Left ventricle myocardium inferior (tissue), 1 donor: ENCODE data around the gene FAM163B. TPM values are rescaled to one million over a fixed set of nuclear protein-coding genes. Genes with fewer than 3 reads are reported as not detected.
A peak's percentile ranks its signal among the peaks of the same experiment; 100 is the strongest.

Experiments used
- DNase-seq: peaks from one replicate; pipeline ENCODE4 v3.0.0-alpha.2; 2020
- H3K27ac ChIP-seq: fragments of 200-600 bp; replicated peaks from 2 replicates; pipeline ENCODE4 v1.8.0; 2021
- H3K27me3 ChIP-seq: fragments of 200-600 bp; 2 replicates; pipeline ENCODE4 v1.8.0; 2021; ENCODE audit warnings: low read depth
- H3K36me3 ChIP-seq: fragments of 200-600 bp; 2 replicates; pipeline ENCODE4 v1.8.0; 2021
- H3K4me1 ChIP-seq: fragments of 200-600 bp; 2 replicates; pipeline ENCODE4 v1.8.0; 2021
- H3K4me3 ChIP-seq: fragments of 200-600 bp; 2 replicates; pipeline ENCODE4 v1.8.0; 2021; ENCODE audit warnings: mild to moderate bottlenecking, moderate library complexity
- H3K9me3 ChIP-seq: fragments of 200-600 bp; replicated peaks from 2 replicates; pipeline ENCODE4 v1.8.0; 2021
- CTCF ChIP-seq: fragments of 200-600 bp; IDR thresholded peaks from 2 replicates; pipeline ENCODE4 v1.8.0; 2021; ENCODE audit warnings: antibody characterized with exemption, mild to moderate bottlenecking, borderline replicate concordance
- intact Hi-C: fragments of 100-400 bp; cut with micrococcal nuclease; formaldehyde crosslinking; loops from one replicate; pipeline ENCODE4 v1.11.0; 2022
- total RNA-seq: library from RNA; stranded (reverse); fragmentation: NEBNext Ultra II Directional; extraction: Animal tissue kit (Norgen Biotek cat#: 25700); gene quantifications from one replicate; pipeline ENCODE4 v1.2.1, GENCODE V29; 2021
- donor health status: DM: no; HTN: yes; CAD: no; lungs with severe emphysema.

The FAM163B gene
- total RNA-seq, 1 donor from 2014 or later: not detected

DNA sequence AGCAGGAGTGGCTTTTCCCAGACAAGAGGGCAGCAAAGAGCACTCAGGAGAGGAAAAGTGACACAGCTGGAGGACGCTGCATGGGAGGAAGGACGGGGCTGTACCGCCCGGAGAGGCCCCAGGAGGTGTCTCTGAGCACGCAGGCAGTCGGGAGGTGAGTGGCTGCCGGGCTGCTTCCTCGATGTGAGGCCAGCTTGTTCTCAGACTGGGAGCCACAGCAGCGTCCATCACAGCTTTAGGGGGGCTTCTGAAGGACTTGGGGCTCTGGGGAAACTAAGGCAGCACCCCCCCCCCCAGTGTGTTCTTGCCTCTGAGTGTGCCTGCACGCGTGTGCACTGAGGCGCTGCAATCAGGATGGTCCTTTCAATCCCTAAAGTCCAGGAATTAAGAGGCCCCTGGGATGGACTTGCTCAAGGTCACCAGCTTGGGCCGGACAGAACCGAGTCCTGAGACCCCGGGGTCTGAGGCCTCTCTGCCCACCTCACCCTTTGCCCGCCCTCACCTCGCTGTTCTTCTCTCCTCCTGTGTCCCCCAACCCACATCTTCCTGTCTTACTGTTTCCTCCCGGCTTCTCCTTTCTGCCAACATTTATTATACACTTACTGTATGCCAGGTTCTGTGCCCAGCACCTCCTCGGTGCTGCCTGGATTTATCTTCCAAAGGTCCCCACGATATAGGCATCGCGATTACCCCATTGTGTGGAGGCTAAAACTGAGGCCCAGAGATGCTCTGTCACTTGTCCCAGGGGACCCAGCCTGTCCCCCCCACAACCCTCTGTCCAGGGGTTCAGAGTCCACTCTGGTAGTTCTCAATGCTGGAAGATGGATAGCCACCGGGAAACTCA lies 32.9 kb downstream of the FAM163B start:
- DNase-seq: no peak
- H3K4me3 ChIP-seq: peak overlapping the region; percentile 39
- H3K27ac ChIP-seq: peak overlapping the region; percentile 30
- H3K36me3 ChIP-seq: no peaks in the 10 kb centered on the region
- TF ChIP-seq CTCF: no peak
- no peaks in the 10 kb centered on the region for H3K9me3 ChIP-seq
- peaks cover 54% of the 10 kb centered on the region for H3K4me1 ChIP-seq
- H3K27me3 ChIP-seq: peaks cover 41% of the 10 kb centered on the region
- intact Hi-C loops: no loop called here

GRCh38 chr9:133575186-133576030 lies 33.8 kb downstream of the FAM163B start:
- H3K4me1 ChIP-seq: peaks cover 50% of the 10 kb centered on the region
- no peaks in the 10 kb centered on the region for H3K36me3 ChIP-seq
- H3K27ac ChIP-seq: no peak overlapping the region
- no peak overlapping the region for H3K4me3 ChIP-seq
- H3K9me3 ChIP-seq: no peaks in the 10 kb centered on the region
- peaks cover 41% of the 10 kb centered on the region for H3K27me3 ChIP-seq
- no peak for TF ChIP-seq CTCF
- intact Hi-C loops: no loop called here
- no peak for DNase-seq

- no peaks in the 10 kb centered on the region for H3K36me3 ChIP-seq
- intact Hi-C loops: no loop called here
- no peak for TF ChIP-seq CTCF
- peaks cover 50% of the 10 kb centered on the region for H3K4me1 ChIP-seq
- H3K27me3 ChIP-seq: peaks cover 41% of the 10 kb centered on the region
- DNase-seq: no peak
- H3K9me3 ChIP-seq: no peaks in the 10 kb centered on the region
- no peak overlapping the region for H3K27ac ChIP-seq
- H3K4me3 ChIP-seq: no peak overlapping the region
Measured at GRCh38 chr9:133574771-133575170, 34.4 kb downstream of the FAM163B start.

DNA sequence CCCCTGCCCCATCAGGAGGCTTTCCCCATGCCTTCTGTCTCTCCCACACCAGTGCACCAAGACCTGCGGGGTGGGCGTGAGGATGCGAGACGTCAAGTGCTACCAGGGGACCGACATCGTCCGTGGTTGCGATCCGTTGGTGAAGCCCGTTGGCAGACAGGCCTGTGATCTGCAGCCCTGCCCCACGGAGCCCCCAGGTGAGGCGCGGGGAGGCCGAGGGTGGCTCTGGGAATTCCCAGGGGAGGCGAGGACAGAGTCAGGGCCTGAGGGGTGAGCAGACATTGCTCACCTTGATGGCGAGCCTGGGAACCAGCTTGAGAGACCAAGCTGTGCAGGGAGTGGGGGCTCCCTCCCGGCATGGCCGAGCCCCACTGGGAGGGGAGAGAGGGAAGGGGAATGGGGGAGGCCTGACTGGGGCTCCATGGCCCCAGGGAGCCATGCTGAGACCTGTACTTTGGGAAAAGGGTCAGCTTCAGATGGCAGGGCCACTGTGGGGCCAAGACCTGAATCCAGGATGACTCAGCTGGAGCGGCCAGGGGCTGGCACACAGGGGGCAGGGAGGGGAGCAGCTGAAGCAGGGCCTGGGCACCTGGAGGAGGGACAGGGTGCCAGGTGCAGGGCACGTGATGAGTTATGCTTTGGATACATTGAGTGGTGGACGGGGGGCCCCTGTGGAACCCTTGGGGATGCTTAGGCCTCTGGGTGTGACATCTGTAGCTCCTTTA lies 35.2 kb downstream of the FAM163B start:
- Histone ChIP-seq H3K27ac (no peak overlapping the region), H3K4me1 (peaks cover 50% of the 10 kb centered on the region), H3K9me3 (no peaks in the 10 kb centered on the region), H3K4me3 (no peak overlapping the region), H3K27me3 (peaks cover 33% of the 10 kb centered on the region), H3K36me3 (no peaks in the 10 kb centered on the region)
- no peak for TF ChIP-seq CTCF
- intact Hi-C loops: no loop called here
- DNase-seq: no peak

GRCh38 chr9:133572821-133573361 lies 36.3 kb downstream of the FAM163B start:
- Histone ChIP-seq H3K36me3 (no peaks in the 10 kb centered on the region), H3K4me3 (no peak overlapping the region), H3K9me3 (no peaks in the 10 kb centered on the region), H3K27ac (peak overlapping the region; percentile 60), H3K27me3 (peaks cover 23% of the 10 kb centered on the region), H3K4me1 (peaks cover 50% of the 10 kb centered on the region)
- DNase-seq: peak; percentile 81
- intact Hi-C loops: no loop called here
- TF ChIP-seq CTCF: no peak
